Esophagus muscularis mucosa (tissue), 4 donors: ENCODE data around the gene ZNF619. TPM values are rescaled to one million over a fixed set of nuclear protein-coding genes. Genes with fewer than 3 reads are reported as not detected.

Experiments
- DNase-seq: peaks from one replicate; pipeline ENCODE4 v3.0.0-alpha.2; 2017; ENCODE audit errors: extremely low spot score
- H3K27ac ChIP-seq, 4 donors: fragments of 200-600 bp; sonication (generic); replicated peaks in 1 of 4; 1 replicate in 3 of 4; 2 replicates in 1 of 4; pipeline ENCODE4 v1.5.1; 2016 to 2019; ENCODE audit warnings: mild to moderate bottlenecking in 1 of 4
- H3K27me3 ChIP-seq, 4 donors: fragments of 200-600 bp; sonication (generic); one replicate each; pipeline versions ENCODE4 v1.5.1 to v1.6.0; 2016 to 2019
- H3K36me3 ChIP-seq, 4 donors: fragments of 200-600 bp; sonication (generic); one replicate each; pipeline ENCODE4 v1.5.1; 2016 to 2019
- H3K4me1 ChIP-seq, 4 donors: fragments of 200-600 bp; sonication (generic); one replicate each; pipeline ENCODE4 v1.5.1; 2016 to 2019
- H3K4me3 ChIP-seq, 4 donors: fragments of 200-600 bp; sonication (generic); 1 replicate in 2 of 4; 2 replicates in 2 of 4; pipeline ENCODE4 v1.5.1; 2016 to 2019; ENCODE audit warnings: mild to moderate bottlenecking in 4 of 4, moderate library complexity in 1 of 4
- H3K9me3 ChIP-seq, 4 donors: fragments of 200-600 bp; sonication (generic); 1 replicate in 3 of 4; 2 replicates in 1 of 4; pipeline ENCODE4 v1.5.1; 2016 to 2019
- CTCF ChIP-seq, 3 experiments: fragments of 200-600 bp in 2 of 3; fragments of 450-650 bp in 1 of 3; sonication (generic) in 2 of 3; IDR thresholded peaks; one replicate each; pipeline ENCODE4 v1.5.1; 2017 to 2019; ENCODE audit warnings: antibody characterized with exemption in 3 of 3, mild to moderate bottlenecking in 2 of 3, moderate library complexity in 1 of 3
- EP300 ChIP-seq: sonication (generic); formaldehyde crosslinking; IDR thresholded peaks from one replicate; pipeline ENCODE4 v1.6.1; 2017; ENCODE audit warnings: antibody characterized with exemption
- POLR2A ChIP-seq: fragments of 450-650 bp; IDR thresholded peaks from one replicate; pipeline ENCODE4 v1.6.1; 2017; ENCODE audit warnings: antibody characterized with exemption, moderate library complexity, mild to moderate bottlenecking, low read depth
- POLR2AphosphoS5 ChIP-seq, 2 donors: sonication (generic); formaldehyde crosslinking; IDR thresholded peaks; one replicate each; pipeline ENCODE4 v1.6.1; 2017; ENCODE audit warnings: antibody characterized with exemption in 2 of 2
- WGBS: methylation state at CpG from one replicate; pipeline ENCODE4 v1.1.5; 2018; 5-methylcytosine and 5-hydroxymethylcytosine counted together
- intact Hi-C: fragments of 100-400 bp; cut with DNase I; formaldehyde crosslinking; loops from one replicate; pipeline ENCODE4 v1.15.1; 2023
- total RNA-seq, 4 donors: library from RNA; depleted of rRNA; stranded (reverse); fragments of >200 nt; gene quantifications; one replicate each; pipeline versions ENCODE4 v1.1.0 to v1.2.1, GENCODE V29; 2016

ZNF619 gene
- total RNA-seq, 4 donors from 2014 or later = 2.8 to 5.4 (median 3.5) TPM

GRCh38 chr3:40523781-40524180 is 46.9 kb downstream of the ZNF619 start:
- H3K27ac ChIP-seq = peak overlapping the region; percentile 82 to 92 (median 90)
- intact Hi-C loops = loop anchor here (5.0 kb wide), 2 partner anchors 46 to 66 kb away; partner anchors contain the start of genes RPL14 and ZNF619
- no peaks in the 10 kb centered on the region for H3K9me3 ChIP-seq
- TF ChIP-seq POLR2A (no peak), CTCF (IDR thresholded peaks at IDR 0.05) (no peak), POLR2AphosphoS5 (IDR thresholded peaks at IDR 0.05) (no peak), EP300 (no peak)
- peaks cover 5 to 28% (median 15%) of the 10 kb centered on the region in 4 donors for H3K36me3 ChIP-seq
- no peaks in the 10 kb centered on the region for H3K27me3 ChIP-seq
- H3K4me3 ChIP-seq = no peak overlapping the region
- 61% methylated on average over 2 of the region's 2 CpGs for WGBS
- no peak for DNase-seq
- H3K4me1 ChIP-seq = peaks cover 17 to 34% (median 22%) of the 10 kb centered on the region in 4 donors

- DNase-seq = no peak
- 22% methylated on average over 5 of the region's 5 CpGs for WGBS
- H3K36me3 ChIP-seq = peaks cover 9 to 32% (median 19%) of the 10 kb centered on the region in 4 donors
- peak overlapping the region; percentile 67 to 93 (median 82) for H3K4me3 ChIP-seq
- intact Hi-C loops = loop anchor here (5.0 kb wide), 2 partner anchors 47 to 67 kb away; partner anchors contain the start of genes RPL14 and ZNF619
- peak overlapping the region; percentile 82 to 92 (median 90) for H3K27ac ChIP-seq
- H3K4me1 ChIP-seq = peaks cover 17 to 34% (median 22%) of the 10 kb centered on the region in 4 donors
- no peaks in the 10 kb centered on the region for H3K27me3 ChIP-seq
- no peak for TF ChIP-seq CTCF (IDR thresholded peaks at IDR 0.05)
- no peak for TF ChIP-seq POLR2AphosphoS5 (IDR thresholded peaks at IDR 0.05)
- TF ChIP-seq EP300 = no peak
- TF ChIP-seq POLR2A = no peak
- H3K9me3 ChIP-seq = no peaks in the 10 kb centered on the region
These were observed 47.3 kb downstream of the ZNF619 start for GRCh38 chr3:40524222-40524567.

- peak within 1 kb of the TSS; percentile 67 to 93 (median 82) for H3K4me3 ChIP-seq
- peak; percentile 62 for TF ChIP-seq POLR2A
- TF ChIP-seq CTCF (IDR thresholded peaks at IDR 0.05) = no peak
- peak; percentile 90 to 96 for TF ChIP-seq POLR2AphosphoS5 (IDR thresholded peaks at IDR 0.05)
- TF ChIP-seq EP300 = no peak
- peaks cover 17 to 34% (median 22%) of the 10 kb centered on the region in 4 donors for H3K4me1 ChIP-seq
- H3K9me3 ChIP-seq = no peaks in the 10 kb centered on the region
- DNase-seq = peak; percentile 95
- peaks cover 15 to 37% (median 24%) of the 10 kb centered on the region in 4 donors for H3K36me3 ChIP-seq
- intact Hi-C loops = loop anchor here (5.0 kb wide), 2 partner anchors 47 to 67 kb away; partner anchors contain the start of genes RPL14 and ZNF619
- H3K27ac ChIP-seq = peak within 1 kb of the TSS; percentile 82 to 92 (median 90)
- H3K27me3 ChIP-seq = no peaks in the 10 kb centered on the region
- WGBS = 10% methylated on average over 4 of the region's 59 CpGs
These were observed 47.8 kb downstream of the ZNF619 start, which contains the start of gene ZNF621 for GRCh38 chr3:40524568-40525285. TSS of gene ZNF621 (plus strand) at chr3:40524960. CDS start at chr3:40525841, 881 bp downstream.

- peaks cover 52 to 74% (median 61%) of the 10 kb centered on the region in 4 donors for H3K36me3 ChIP-seq
- intact Hi-C loops = no loop called here
- peaks cover 17 to 34% (median 22%) of the 10 kb centered on the region in 4 donors for H3K4me1 ChIP-seq
- no peak overlapping the region for H3K27ac ChIP-seq
- 92% methylated on average over 3 of the region's 3 CpGs for WGBS
- H3K9me3 ChIP-seq = peaks cover 0 to 21% (median 15%) of the 10 kb centered on the region in 4 donors
- H3K4me3 ChIP-seq = no peak overlapping the region
- DNase-seq = no peak
- TF ChIP-seq CTCF (IDR thresholded peaks at IDR 0.05) (no peak), POLR2AphosphoS5 (IDR thresholded peaks at IDR 0.05) (no peak), EP300 (no peak), POLR2A (no peak)
- no peaks in the 10 kb centered on the region for H3K27me3 ChIP-seq
These were observed 51.5 kb downstream of the ZNF619 start for GRCh38 chr3:40528426-40528825.
